NCI-H146 treated with DMSO at 0.1 percent for 48 hours (cell line): ENCODE data around the gene PAPSS1.

Source experiments
- DNase-seq: peaks from one replicate; lab custom pipeline; 2025; ENCODE audit not compliant: unreplicated experiment; lab: John Stamatoyannopoulos, UW

PAPSS1 gene

DNA sequence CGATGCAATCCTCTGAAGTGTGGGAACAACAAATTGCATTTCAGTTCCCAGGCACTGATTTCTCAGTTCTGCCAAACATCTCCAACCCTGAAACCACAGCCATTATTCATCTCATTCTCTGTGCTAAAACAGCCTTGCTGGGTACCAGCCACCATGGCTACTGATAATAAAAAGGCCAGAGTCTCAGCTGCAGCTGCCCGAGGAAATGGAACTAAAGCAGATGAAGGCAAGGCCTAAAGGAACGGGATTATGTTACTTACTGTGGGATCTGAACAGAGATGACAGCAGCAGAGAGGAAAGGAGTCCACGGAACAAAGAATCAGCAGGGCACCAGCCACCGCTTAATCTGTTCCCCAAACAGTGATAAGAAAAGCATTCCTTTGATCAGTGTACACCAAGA, 155.7 kb downstream of the PAPSS1 start:
- no peak for DNase-seq
